IPS-20b (cell line): ENCODE results near the gene RARG.
A peak's percentile ranks its signal among the peaks of the same experiment; 100 is the strongest.

Experiments
- H3K27ac ChIP-seq: one replicate; pipeline ENCODE4 v1.5.1; 2013; ENCODE audit warnings: low read length
- H3K27me3 ChIP-seq: 2 replicates; pipeline ENCODE4 v1.6.1; 2013; ENCODE audit warnings: mild to moderate bottlenecking, low read length, inconsistent platforms; ENCODE audit not compliant: insufficient read depth
- H3K36me3 ChIP-seq: 2 replicates; pipeline ENCODE4 v1.6.1; 2013; ENCODE audit warnings: low read depth, mild to moderate bottlenecking, inconsistent platforms, low read length, moderate library complexity; ENCODE audit not compliant: insufficient read depth
- H3K4me1 ChIP-seq: 2 replicates; pipeline ENCODE4 v1.6.1; 2013; ENCODE audit warnings: mild to moderate bottlenecking, control low read depth, inconsistent platforms, low read length, moderate library complexity; ENCODE audit not compliant: insufficient read depth
- H3K4me3 ChIP-seq: 2 replicates; pipeline ENCODE4 v1.5.1; 2013; ENCODE audit warnings: mild to moderate bottlenecking, low read length, inconsistent platforms
- H3K9ac ChIP-seq: 2 replicates; pipeline ENCODE4 v1.6.1; 2013; ENCODE audit warnings: low read depth, mild to moderate bottlenecking, inconsistent platforms, low read length, moderate library complexity
- H3K9me3 ChIP-seq: 2 replicates; pipeline ENCODE4 v1.6.1; 2013; ENCODE audit warnings: mild to moderate bottlenecking, low read depth, low read length, inconsistent platforms; ENCODE audit not compliant: insufficient read depth

Gene RARG

GRCh38 chr12:53259891-53260290, 27.9 kb upstream of the RARG start:
- Histone ChIP-seq H3K9ac (no peak overlapping the region), H3K4me1 (no peaks in the 10 kb centered on the region), H3K36me3 (no peaks in the 10 kb centered on the region), H3K27me3 (no peaks in the 10 kb centered on the region), H3K4me3 (no peak overlapping the region), H3K9me3 (no peaks in the 10 kb centered on the region), H3K27ac (no peak overlapping the region)

GRCh38 chr12:53258541-53259539, 26.8 kb upstream of the RARG start:
- H3K9me3 ChIP-seq: no peaks in the 10 kb centered on the region
- no peaks in the 10 kb centered on the region for H3K4me1 ChIP-seq
- H3K9ac ChIP-seq: no peak overlapping the region

GRCh38 chr12:53255996-53256395, 24.0 kb upstream of the RARG start:
- peaks cover 12% of the 10 kb centered on the region; the same call in 1 of the 2 replicates for H3K36me3 ChIP-seq
- H3K27ac ChIP-seq: no peak overlapping the region
- no peak overlapping the region for H3K4me3 ChIP-seq
- peaks cover 8% of the 10 kb centered on the region; the same call in 1 of the 2 replicates for H3K4me1 ChIP-seq
- H3K9ac ChIP-seq: no peak overlapping the region
- H3K27me3 ChIP-seq: no peaks in the 10 kb centered on the region
- no peaks in the 10 kb centered on the region for H3K9me3 ChIP-seq

More at GRCh38 chr12:53258541-53259539, 26.8 kb upstream of the RARG start:
- Histone ChIP-seq H3K36me3 (peaks cover 4% of the 10 kb centered on the region; the same call in 1 of the 2 replicates), H3K4me3 (no peak overlapping the region), H3K27ac (no peak overlapping the region), H3K27me3 (no peaks in the 10 kb centered on the region)

- Histone ChIP-seq H3K27me3 (no peaks in the 10 kb centered on the region), H3K9ac (no peak overlapping the region), H3K4me3 (no peak overlapping the region), H3K9me3 (no peaks in the 10 kb centered on the region), H3K36me3 (peaks cover 12% of the 10 kb centered on the region; the same call in 1 of the 2 replicates), H3K27ac (no peak overlapping the region), H3K4me1 (peaks cover 8% of the 10 kb centered on the region; the same call in 1 of the 2 replicates)
These were observed 23.0 kb upstream of the RARG start for GRCh38 chr12:53254816-53255545.

GRCh38 chr12:53253298-53253697, 21.3 kb upstream of the RARG start:
- Histone ChIP-seq H3K9me3 (no peaks in the 10 kb centered on the region), H3K4me3 (no peak overlapping the region; the same call in 1 of the 2 replicates), H3K4me1 (peaks cover 8% of the 10 kb centered on the region; the same call in 1 of the 2 replicates), H3K27ac (no peak overlapping the region), H3K36me3 (peaks cover 12% of the 10 kb centered on the region; the same call in 1 of the 2 replicates), H3K9ac (no peak overlapping the region), H3K27me3 (no peaks in the 10 kb centered on the region)

- peaks cover 12% of the 10 kb centered on the region; the same call in 1 of the 2 replicates for H3K36me3 ChIP-seq
- peaks cover 8% of the 10 kb centered on the region; the same call in 1 of the 2 replicates for H3K4me1 ChIP-seq
- H3K27ac ChIP-seq: no peak overlapping the region
These were observed 20.4 kb upstream of the RARG start for GRCh38 chr12:53252349-53252916.

GRCh38 chr12:53251477-53252348, 19.7 kb upstream of the RARG start:
- H3K4me3 ChIP-seq: peak overlapping the region; percentile 96
- no peaks in the 10 kb centered on the region for H3K27me3 ChIP-seq
- peaks cover 8% of the 10 kb centered on the region; the same call in 1 of the 2 replicates for H3K4me1 ChIP-seq
- no peak overlapping the region for H3K27ac ChIP-seq
- H3K9ac ChIP-seq: peak overlapping the region; percentile 91
- H3K36me3 ChIP-seq: peaks cover 12% of the 10 kb centered on the region; the same call in 1 of the 2 replicates
- H3K9me3 ChIP-seq: no peaks in the 10 kb centered on the region

More at GRCh38 chr12:53252349-53252916, 20.4 kb upstream of the RARG start:
- Histone ChIP-seq H3K27me3 (no peaks in the 10 kb centered on the region), H3K9me3 (no peaks in the 10 kb centered on the region), H3K4me3 (peak overlapping the region; percentile 96), H3K9ac (peak overlapping the region; percentile 91)

- Histone ChIP-seq H3K9me3 (no peaks in the 10 kb centered on the region), H3K27ac (no peak overlapping the region), H3K4me1 (peaks cover 23% of the 10 kb centered on the region), H3K36me3 (no peaks in the 10 kb centered on the region), H3K9ac (no peak overlapping the region), H3K27me3 (no peaks in the 10 kb centered on the region), H3K4me3 (no peak overlapping the region)
These were observed 13.3 kb upstream of the RARG start for GRCh38 chr12:53245286-53245685.

GRCh38 chr12:53244337-53244736, 12.3 kb upstream of the RARG start:
- H3K36me3 ChIP-seq: no peaks in the 10 kb centered on the region
- no peak overlapping the region for H3K4me3 ChIP-seq
- H3K27me3 ChIP-seq: no peaks in the 10 kb centered on the region
- H3K9ac ChIP-seq: no peak overlapping the region
- peaks cover 23% of the 10 kb centered on the region for H3K4me1 ChIP-seq
- no peaks in the 10 kb centered on the region for H3K9me3 ChIP-seq
- H3K27ac ChIP-seq: no peak overlapping the region

- Histone ChIP-seq H3K9me3 (no peaks in the 10 kb centered on the region), H3K27ac (no peak overlapping the region), H3K9ac (peak overlapping the region; percentile 53; the same call in 1 of the 2 replicates), H3K36me3 (no peaks in the 10 kb centered on the region), H3K4me3 (no peak overlapping the region; the same call in 1 of the 2 replicates), H3K4me1 (peaks cover 23% of the 10 kb centered on the region), H3K27me3 (no peaks in the 10 kb centered on the region)
These were observed 9.8 kb upstream of the RARG start for GRCh38 chr12:53241623-53242412.
